ENCODE measurements around the gene LRRC23.

DNA sequence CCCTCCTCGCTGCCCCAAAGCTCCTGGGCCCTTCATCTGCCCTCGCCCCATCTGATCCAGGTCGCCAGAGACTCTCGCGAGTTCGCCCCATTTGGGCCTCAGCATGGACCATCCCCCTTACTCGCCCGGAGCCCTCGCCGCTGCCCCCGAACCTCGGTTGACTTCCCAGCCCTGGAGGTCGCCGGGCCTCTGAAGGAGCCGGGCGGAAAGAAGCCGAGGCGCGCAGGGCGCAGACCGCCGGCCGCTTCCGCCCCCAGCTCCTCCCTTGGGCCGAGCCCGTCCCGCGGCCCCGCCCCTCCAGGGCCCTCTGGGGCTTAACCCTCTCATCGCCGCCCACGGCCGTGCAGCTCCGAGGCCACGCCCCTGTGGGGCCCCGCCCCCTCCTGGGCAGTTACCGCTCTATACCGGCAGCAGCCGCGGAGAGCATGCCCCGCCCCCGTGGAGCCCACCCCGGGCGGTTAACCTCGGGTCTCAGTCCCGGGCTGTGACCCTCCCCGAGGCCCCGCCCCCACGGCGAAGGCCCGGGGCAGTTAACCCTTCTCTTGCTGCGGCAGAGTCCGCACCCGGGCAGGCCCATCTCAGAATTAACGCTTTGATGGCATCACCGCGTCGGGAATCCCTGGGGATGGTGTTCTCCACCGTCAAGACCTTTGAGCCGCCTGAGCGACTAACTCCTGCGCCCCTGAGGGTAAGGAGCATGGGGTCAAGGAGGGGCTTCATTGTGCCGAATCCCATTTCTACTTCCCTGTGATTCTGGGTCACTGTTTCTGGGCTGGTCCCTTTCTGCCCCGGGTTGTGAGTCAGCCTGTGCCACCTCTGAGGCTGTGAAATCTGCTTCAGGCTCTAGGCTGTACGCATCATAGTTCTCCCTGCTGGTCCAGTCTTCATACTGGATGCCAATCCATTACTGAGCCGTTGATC lies 31.3 kb upstream of the LRRC23 start, which contains the start of gene SPSB2:
- TF ChIP-seq, protein P1, sequence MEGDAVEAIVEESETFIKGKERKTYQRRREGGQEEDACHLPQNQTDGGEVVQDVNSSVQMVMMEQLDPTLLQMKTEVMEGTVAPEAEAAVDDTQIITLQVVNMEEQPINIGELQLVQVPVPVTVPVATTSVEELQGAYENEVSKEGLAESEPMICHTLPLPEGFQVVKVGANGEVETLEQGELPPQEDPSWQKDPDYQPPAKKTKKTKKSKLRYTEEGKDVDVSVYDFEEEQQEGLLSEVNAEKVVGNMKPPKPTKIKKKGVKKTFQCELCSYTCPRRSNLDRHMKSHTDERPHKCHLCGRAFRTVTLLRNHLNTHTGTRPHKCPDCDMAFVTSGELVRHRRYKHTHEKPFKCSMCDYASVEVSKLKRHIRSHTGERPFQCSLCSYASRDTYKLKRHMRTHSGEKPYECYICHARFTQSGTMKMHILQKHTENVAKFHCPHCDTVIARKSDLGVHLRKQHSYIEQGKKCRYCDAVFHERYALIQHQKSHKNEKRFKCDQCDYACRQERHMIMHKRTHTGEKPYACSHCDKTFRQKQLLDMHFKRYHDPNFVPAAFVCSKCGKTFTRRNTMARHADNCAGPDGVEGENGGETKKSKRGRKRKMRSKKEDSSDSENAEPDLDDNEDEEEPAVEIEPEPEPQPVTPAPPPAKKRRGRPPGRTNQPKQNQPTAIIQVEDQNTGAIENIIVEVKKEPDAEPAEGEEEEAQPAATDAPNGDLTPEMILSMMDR (IDR thresholded peaks at IDR 0.05): no peak
- TF ChIP-seq EZH2 (IDR thresholded peaks at IDR 0.05) (peak; percentile 28), EZH2phosphoT487 (IDR thresholded peaks at IDR 0.05) (no peak)

All from neural progenitor cell (in vitro differentiated cells).